OCI-LY7 (cell line): ENCODE results near the gene COL1A2. TPM values are rescaled to one million over a fixed set of nuclear protein-coding genes. Genes with fewer than 3 reads are reported as not detected.

Experiments used
- BruUV-seq: library from RNA; stranded (reverse); fragments of 400-500 nt; replicated peaks from 2 replicates; lab custom pipeline; 2021; lab: Mats Ljungman, UMichigan
- CTCF ChIA-PET: fragments of 300-600 bp; sonication (Branson Sonifier 250); formaldehyde crosslinking; loops from one replicate; lab custom pipeline; 2022; ENCODE audit warnings: antibody characterized with exemption; ENCODE audit not compliant: unreplicated experiment; lab: Charles Lee
- POLR2A ChIA-PET: fragments of 300-600 bp; sonication (Branson Sonifier 250); formaldehyde crosslinking; loops from one replicate; lab custom pipeline; 2022; ENCODE audit warnings: antibody characterized with exemption; lab: Charles Lee
- DNase-seq: peaks from one replicate; pipeline ENCODE4 v3.0.0-alpha.2; 2015; ENCODE audit warnings: low spot score
- H2AFZ ChIP-seq: fragments of 200-600 bp; sonication (generic), shearing (Covaris generic); 2 replicates; pipeline ENCODE4 v1.6.1; 2014; ENCODE audit warnings: mild to moderate bottlenecking, antibody characterized with exemption, low read length, moderate library complexity
- H3K27ac ChIP-seq: fragments of 200-600 bp; sonication (generic); 2 replicates; pipeline ENCODE4 v1.5.1; 2014; ENCODE audit warnings: mixed run types, low read depth, mild to moderate bottlenecking, moderate library complexity, low read length, inconsistent platforms; ENCODE audit not compliant: poor library complexity, severe bottlenecking
- H3K36me3 ChIP-seq: fragments of 200-600 bp; sonication (generic); 2 replicates; pipeline ENCODE4 v1.6.1; 2014; ENCODE audit warnings: mild to moderate bottlenecking, antibody characterized with exemption, low read length, moderate library complexity, mixed read lengths; ENCODE audit not compliant: insufficient read depth
- H3K4me1 ChIP-seq: fragments of 200-600 bp; sonication (generic); 2 replicates; pipeline ENCODE4 v1.5.1; 2014; ENCODE audit warnings: mild to moderate bottlenecking, low read length; ENCODE audit not compliant: insufficient read depth, poor library complexity, severe bottlenecking
- H3K4me2 ChIP-seq: fragments of 200-600 bp; sonication (generic); 2 replicates; pipeline ENCODE4 v1.6.1; 2014; ENCODE audit warnings: mild to moderate bottlenecking, low read length
- H3K4me3 ChIP-seq: fragments of 200-600 bp; sonication (generic); 2 replicates; pipeline ENCODE4 v1.5.1; 2014; ENCODE audit warnings: mild to moderate bottlenecking, low read depth, low read length; ENCODE audit not compliant: poor library complexity, severe bottlenecking
- H3K79me2 ChIP-seq: fragments of 200-600 bp; sonication (generic); 2 replicates; pipeline ENCODE4 v1.6.1; 2016; ENCODE audit warnings: low read depth, mild to moderate bottlenecking, low read length, moderate library complexity, mixed read lengths; ENCODE audit not compliant: insufficient read depth
- H3K9me2 ChIP-seq: fragments of 200-600 bp; sonication (generic); 2 replicates; pipeline ENCODE4 v1.6.1; 2016; ENCODE audit warnings: mild to moderate bottlenecking, low read length, mixed read lengths; ENCODE audit not compliant: insufficient read depth
- H3K9me3 ChIP-seq: fragments of 200-600 bp; sonication (generic); 2 replicates; pipeline ENCODE4 v1.6.1; 2014; ENCODE audit warnings: mild to moderate bottlenecking, mixed run types, low read length, mixed read lengths
- H4K20me1 ChIP-seq: fragments of 200-600 bp; sonication (generic); 2 replicates; pipeline ENCODE4 v1.6.1; 2014; ENCODE audit warnings: mild to moderate bottlenecking, antibody characterized with exemption, low read length, moderate library complexity, mixed read lengths; ENCODE audit not compliant: insufficient read depth
- CTCF ChIP-seq: fragments of 200-600 bp; sonication (generic); conservative IDR thresholded peaks from 2 replicates; pipeline ENCODE4 v1.5.1; 2014; ENCODE audit warnings: mild to moderate bottlenecking, antibody characterized with exemption, low read length, moderate library complexity, mixed read lengths
- EZH2phosphoT487 ChIP-seq: fragments of 200-600 bp; sonication (generic); IDR thresholded peaks from 2 replicates; pipeline ENCODE4 v1.6.1; 2018; ENCODE audit warnings: low read depth, borderline replicate concordance, mild to moderate bottlenecking, mixed run types, antibody characterized with exemption, low read length, moderate library complexity, mixed read lengths
- intact Hi-C: fragments of 100-400 bp; cut with micrococcal nuclease; formaldehyde crosslinking; loops from one replicate; pipeline ENCODE4 v1.10.0; 2022; ENCODE audit not compliant: unreplicated experiment
- total RNA-seq, 2 experiments: library from RNA; depleted of rRNA in 1 of 2; stranded (reverse); fragments of >200 nt in 1 of 2; shearing (Covaris generic) in 1 of 2; gene quantifications; 2 replicates each; pipeline ENCODE4 v1.2.3, GENCODE V29; 2014 to 2022

Gene COL1A2
- total RNA-seq, 2 experiments from 2014 or later = not detected

GRCh38 chr7:94476251-94476840 is 81.7 kb downstream of the COL1A2 start:
- ChIA-PET POLR2A (no interaction called here), CTCF (no interaction called here)
- no peak overlapping the region for H3K4me3 ChIP-seq
- no peaks in the 10 kb centered on the region for H3K79me2 ChIP-seq
- H3K9me2 ChIP-seq = no peaks in the 10 kb centered on the region
- H3K27ac ChIP-seq = no peak overlapping the region
- intact Hi-C loops = no loop called here
- H3K4me1 ChIP-seq = no peaks in the 10 kb centered on the region
- no TSS peak for BruUV-seq
- TF ChIP-seq CTCF (no peak), EZH2phosphoT487 (no peak)
- DNase-seq = no peak
- no peaks in the 10 kb centered on the region for H3K36me3 ChIP-seq
- no peak overlapping the region for H2AFZ ChIP-seq
- no peak overlapping the region for H3K4me2 ChIP-seq
- H4K20me1 ChIP-seq = no peaks in the 10 kb centered on the region
- no peaks in the 10 kb centered on the region for H3K9me3 ChIP-seq

- ChIA-PET CTCF (no interaction called here), POLR2A (interaction anchor here (0.9 kb wide), 1 partner anchor 41 kb away, joined by 3 read pairs; no protein-coding TSS in a partner anchor)
- H3K27ac ChIP-seq = no peak overlapping the region
- no peaks in the 10 kb centered on the region for H4K20me1 ChIP-seq
- no peak for DNase-seq
- H3K79me2 ChIP-seq = no peaks in the 10 kb centered on the region
- no peak overlapping the region for H2AFZ ChIP-seq
- BruUV-seq = no TSS peak
- no peaks in the 10 kb centered on the region for H3K36me3 ChIP-seq
- no peak overlapping the region for H3K4me3 ChIP-seq
- no peaks in the 10 kb centered on the region for H3K9me3 ChIP-seq
- H3K9me2 ChIP-seq = no peaks in the 10 kb centered on the region
- no peak overlapping the region for H3K4me2 ChIP-seq
- no peaks in the 10 kb centered on the region for H3K4me1 ChIP-seq
- intact Hi-C loops = no loop called here
- TF ChIP-seq EZH2phosphoT487 = no peak
These were observed 83.2 kb downstream of the COL1A2 start for GRCh38 chr7:94477878-94478277.

- CTCF ChIA-PET = no interaction called here
- Histone ChIP-seq H2AFZ (no peak overlapping the region), H3K4me2 (no peak overlapping the region), H3K9me3 (no peaks in the 10 kb centered on the region), H3K36me3 (no peaks in the 10 kb centered on the region), H3K9me2 (no peaks in the 10 kb centered on the region), H3K4me3 (no peak overlapping the region), H3K27ac (no peak overlapping the region), H4K20me1 (no peaks in the 10 kb centered on the region), H3K4me1 (no peaks in the 10 kb centered on the region), H3K79me2 (no peaks in the 10 kb centered on the region)
- intact Hi-C loops = no loop called here
- DNase-seq = no peak
- no TSS peak for BruUV-seq
- POLR2A ChIA-PET = no interaction called here
- TF ChIP-seq CTCF = no peak
- no peak for TF ChIP-seq EZH2phosphoT487
These were observed 84.0 kb downstream of the COL1A2 start for GRCh38 chr7:94478648-94479214.

Other genes starting within 250 kb of the COL1A2 start
- gene CASD1, start 114.9 kb downstream of the COL1A2 start, total RNA-seq (2014; rRNA removed; shearing (Covaris generic)) = 11.7 and 19.6 TPM in 2 replicates
- gene CASD1, start 114.9 kb downstream of the COL1A2 start, total RNA-seq (2022) = 22.6 and 24.7 TPM in 2 replicates